Measurements from ENCODE around the gene NUDT15. TPM values are rescaled to one million over a fixed set of nuclear protein-coding genes. Genes with fewer than 3 reads are reported as not detected.
"Not testable (repeated sequence)": the region's sequence is repeated elsewhere in the genome, so short reads cannot be mapped to it uniquely, and the experiment has no call there.

Gene NUDT15
- total RNA-seq, 1 donor from 2014 or later, result 17.5 TPM

- no peak for DNase-seq (ENCODE audit: low read depth)
- H3K27me3 ChIP-seq (ENCODE audit: control insufficient read depth, insufficient read depth, low read length), result no peaks in the 10 kb centered on the region
- no peak for TF ChIP-seq CTCF (IDR thresholded peaks at IDR 0.05; ENCODE audit: insufficient read depth, low read length, poor library complexity, severe bottlenecking)
- H3K36me3 ChIP-seq (ENCODE audit: control insufficient read depth, insufficient read depth, low read length), result no peaks in the 10 kb centered on the region
- H3K4me3 ChIP-seq (ENCODE audit: low read depth, low read length), result peak overlapping the region; percentile 88
Measured at GRCh38 chr13:47999973-48000372, 37.6 kb upstream of the NUDT15 start.

GRCh38 chr13:48000559-48001113 lies 36.9 kb upstream of the NUDT15 start:
- no peaks in the 10 kb centered on the region for H3K36me3 ChIP-seq (ENCODE audit: control insufficient read depth, insufficient read depth, low read length)
- no peak for DNase-seq (ENCODE audit: low read depth)
- no peak for TF ChIP-seq CTCF (IDR thresholded peaks at IDR 0.05; ENCODE audit: insufficient read depth, low read length, poor library complexity, severe bottlenecking)
- no peaks in the 10 kb centered on the region for H3K27me3 ChIP-seq (ENCODE audit: control insufficient read depth, insufficient read depth, low read length)
- peak overlapping the region; percentile 88 for H3K4me3 ChIP-seq (ENCODE audit: low read depth, low read length)

- no peaks in the 10 kb centered on the region for H3K27me3 ChIP-seq (ENCODE audit: control insufficient read depth, insufficient read depth, low read length)
- peak; percentile 59 for DNase-seq (ENCODE audit: low read depth)
- peak within 1 kb of the TSS; percentile 88 for H3K4me3 ChIP-seq (ENCODE audit: low read depth, low read length)
- no peaks in the 10 kb centered on the region for H3K36me3 ChIP-seq (ENCODE audit: control insufficient read depth, insufficient read depth, low read length)
- TF ChIP-seq CTCF (IDR thresholded peaks at IDR 0.05; ENCODE audit: insufficient read depth, low read length, poor library complexity, severe bottlenecking), result peak; percentile 6
Measured at GRCh38 chr13:48001114-48001881, 36.2 kb upstream of the NUDT15 start, which contains the start of gene SUCLA2. TSS of gene SUCLA2 (minus strand) at chr13:48001273. CDS start at chr13:48001269, 4 bp downstream.

- not testable (repeated sequence) for DNase-seq (ENCODE audit: low read depth)
Measured at GRCh38 chr13:48001999-48002398, 35.5 kb upstream of the NUDT15 start.

GRCh38 chr13:48004201-48004600 lies 33.3 kb upstream of the NUDT15 start:
- DNase-seq (ENCODE audit: low read depth), result no peak
- no peaks in the 10 kb centered on the region for H3K27me3 ChIP-seq (ENCODE audit: control insufficient read depth, insufficient read depth, low read length)
- no peak for TF ChIP-seq CTCF (IDR thresholded peaks at IDR 0.05; ENCODE audit: insufficient read depth, low read length, poor library complexity, severe bottlenecking)
- H3K36me3 ChIP-seq (ENCODE audit: control insufficient read depth, insufficient read depth, low read length), result no peaks in the 10 kb centered on the region
- no peak overlapping the region for H3K4me3 ChIP-seq (ENCODE audit: low read depth, low read length)

More at GRCh38 chr13:48001999-48002398, 35.5 kb upstream of the NUDT15 start:
- H3K4me3 ChIP-seq (ENCODE audit: low read depth, low read length); H3K36me3 ChIP-seq (ENCODE audit: control insufficient read depth, insufficient read depth, low read length); H3K27me3 ChIP-seq (ENCODE audit: control insufficient read depth, insufficient read depth, low read length): not testable (repeated sequence)

- Histone ChIP-seq H3K27me3 (ENCODE audit: control insufficient read depth, insufficient read depth, low read length) (no peaks in the 10 kb centered on the region), H3K4me3 (ENCODE audit: low read depth, low read length) (no peak overlapping the region), H3K36me3 (ENCODE audit: control insufficient read depth, insufficient read depth, low read length) (no peaks in the 10 kb centered on the region)
- no peak for DNase-seq (ENCODE audit: low read depth)
- no peak for TF ChIP-seq CTCF (IDR thresholded peaks at IDR 0.05; ENCODE audit: insufficient read depth, low read length, poor library complexity, severe bottlenecking)
Measured at GRCh38 chr13:48006396-48006795, 31.1 kb upstream of the NUDT15 start.

All from kidney epithelial cell (primary cell).